K562 (cell line): ENCODE measurements around the gene CCT5. TPM values are rescaled to one million over a fixed set of nuclear protein-coding genes. Genes with fewer than 3 reads are reported as not detected.
A peak's percentile ranks its signal among the peaks of the same experiment; 100 is the strongest.

Experiments used
- CBX3 ChIP-seq, 2 experiments: IDR thresholded peaks; 1 replicate in 1 of 2; 2 replicates in 1 of 2; pipeline ENCODE4 v1.6.1; 2012; ENCODE audit warnings: inconsistent platforms in 2 of 2, low read length in 2 of 2, borderline replicate concordance in 1 of 2, control low read depth in 1 of 2
- HNRNPLL ChIP-seq: fragments of 200-400 bp; formaldehyde crosslinking; IDR thresholded peaks from 2 replicates; pipeline ENCODE4 v1.6.1; 2017; ENCODE audit warnings: low read length, low read depth, mild to moderate bottlenecking; ENCODE audit not compliant: poor library complexity, severe bottlenecking
- NFRKB ChIP-seq: fragments of 450-650 bp; IDR thresholded peaks from 2 replicates; pipeline ENCODE4 v1.6.1; 2016; ENCODE audit warnings: low read depth
- PHF20 ChIP-seq: fragments of 450-650 bp; IDR thresholded peaks from 2 replicates; pipeline ENCODE4 v1.6.1; 2018; ENCODE audit not compliant: partially characterized antibody
- POLR2A ChIP-seq: fragments of 450-650 bp; conservative IDR thresholded peaks from 2 replicates; pipeline ENCODE4 v1.6.1; 2016
- REST ChIP-seq, 2 experiments: fragments of 450-650 bp; formaldehyde crosslinking in 1 of 2; IDR thresholded peaks; 2 replicates each; pipeline versions ENCODE4 v1.4.0 to v1.6.1; 2014 to 2020; ENCODE audit warnings: mild to moderate bottlenecking in 2 of 2, borderline replicate concordance in 1 of 2, low read depth in 1 of 2
- ZBTB9 ChIP-seq: fragments of 450-650 bp; formaldehyde crosslinking; IDR thresholded peaks from 2 replicates; pipeline ENCODE4 v1.4.0; 2020; ENCODE audit warnings: mild to moderate bottlenecking, moderate library complexity
- polyA plus RNA-seq, 8 experiments: library from polyadenylated mRNA; depleted of rRNA in 4 of 8; stranded (reverse) in 5 of 8; unstranded in 3 of 8; fragments of >200 nt; fragmentation: Nextera tagmentation in 2 of 8; fragmentation: Illumina TruSeq in 1 of 8; extraction: Ambion mirVana in 2 of 8; extraction: Trizol in 1 of 8; gene quantifications; 2 replicates each; pipeline versions ENCODE4 v1.2.1 to v1.2.3, GENCODE V29; 2011 to 2014; ENCODE audit warnings: inconsistent platforms in 1 of 8, missing spikeins in 1 of 8
- total RNA-seq, 7 experiments: library from RNA; depleted of rRNA in 6 of 7; stranded (reverse); fragments of >200 nt in 6 of 7; fragmentation: Illumina TruSeq in 2 of 7; extraction: Trizol in 2 of 7; gene quantifications; 2 replicates each; pipeline versions ENCODE4 v1.2.1 to v1.2.3, GENCODE V29; 2011 to 2021; ENCODE audit warnings: low replicate concordance in 1 of 7
- TF ChIP-seq, protein P1 (sequence below): sonication (generic); formaldehyde crosslinking; IDR thresholded peaks from 2 replicates; pipeline ENCODE4 v1.8.1; 2022; ENCODE audit warnings: missing genetic modification reagents
- TF ChIP-seq, protein P2 (sequence below), 2 experiments: fragments of 150-350 bp in 1 of 2; IDR thresholded peaks; 2 replicates each; pipeline ENCODE4 v1.6.1; 2012 to 2016; ENCODE audit warnings: low read depth in 2 of 2, low read length in 2 of 2, mild to moderate bottlenecking in 1 of 2, moderate library complexity in 1 of 2

Gene CCT5
- total and polyA plus RNA-seq, 9 of the 15 experiments (the other 6 are each of a cell fraction or from before 2014, with no cell fraction given): 782 to 1,606 (median 1,153) TPM

DNA sequence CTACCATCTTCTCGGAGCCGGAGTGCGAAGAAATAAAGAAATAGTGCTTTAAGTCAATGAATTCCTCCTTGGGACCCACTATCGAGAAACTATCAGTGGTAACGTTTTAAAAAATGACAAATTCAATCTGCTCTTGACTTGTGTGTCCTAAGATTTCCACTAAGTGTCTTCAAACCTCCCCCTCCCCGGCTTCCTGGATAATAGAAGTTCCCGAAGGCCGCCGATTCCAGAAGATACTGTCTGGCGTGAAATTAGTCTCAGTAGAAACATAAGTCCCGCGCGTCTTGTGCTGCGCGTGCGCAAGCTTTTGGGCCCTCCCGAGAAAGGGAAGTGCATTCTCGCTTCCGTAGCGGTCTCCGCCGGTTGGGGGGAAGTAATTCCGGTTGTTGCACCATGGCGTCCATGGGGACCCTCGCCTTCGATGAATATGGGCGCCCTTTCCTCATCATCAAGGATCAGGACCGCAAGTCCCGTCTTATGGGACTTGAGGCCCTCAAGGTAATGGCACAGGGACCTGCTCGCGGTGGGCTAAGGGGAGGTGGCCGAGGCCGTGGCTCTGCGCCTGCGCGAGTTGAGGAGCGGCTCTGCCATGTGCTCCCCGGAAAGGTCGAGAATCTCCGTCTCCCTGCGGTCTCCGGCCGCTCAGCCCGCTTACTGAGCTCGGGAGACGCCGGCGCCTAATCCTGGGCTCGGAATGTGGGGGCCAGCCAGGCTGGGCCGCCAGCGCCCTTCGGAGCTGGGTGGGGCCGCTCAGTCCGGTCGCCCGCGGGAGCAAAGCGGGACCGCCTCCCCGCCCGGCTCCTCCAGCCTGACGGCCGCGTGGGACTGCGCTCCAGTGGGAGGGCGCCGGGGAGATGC is at the start of gene CCT5 (continued):
- TF ChIP-seq REST (IDR thresholded peaks at IDR 0.05; ENCODE audit: borderline replicate concordance) (peak; percentile 82), REST (CRISPR knock-in tag; IDR thresholded peaks at IDR 0.05; ENCODE audit: low read depth) (peak; percentile 64; the same call in 1 of the 2 replicates), POLR2A (peak; percentile 99), CBX3 (IDR thresholded peaks at IDR 0.05; ENCODE audit: borderline replicate concordance in 1 of 2, low read length in 2 of 2) (no peak), HNRNPLL (peak; percentile 62), NFRKB (peak; percentile 88), PHF20 (peak; percentile 36), ZBTB9 (peak; percentile 82)
- TF ChIP-seq, protein P1, sequence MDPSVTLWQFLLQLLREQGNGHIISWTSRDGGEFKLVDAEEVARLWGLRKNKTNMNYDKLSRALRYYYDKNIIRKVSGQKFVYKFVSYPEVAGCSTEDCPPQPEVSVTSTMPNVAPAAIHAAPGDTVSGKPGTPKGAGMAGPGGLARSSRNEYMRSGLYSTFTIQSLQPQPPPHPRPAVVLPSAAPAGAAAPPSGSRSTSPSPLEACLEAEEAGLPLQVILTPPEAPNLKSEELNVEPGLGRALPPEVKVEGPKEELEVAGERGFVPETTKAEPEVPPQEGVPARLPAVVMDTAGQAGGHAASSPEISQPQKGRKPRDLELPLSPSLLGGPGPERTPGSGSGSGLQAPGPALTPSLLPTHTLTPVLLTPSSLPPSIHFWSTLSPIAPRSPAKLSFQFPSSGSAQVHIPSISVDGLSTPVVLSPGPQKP (CRISPR knock-in tag): no peak
- TF ChIP-seq, protein P2, sequence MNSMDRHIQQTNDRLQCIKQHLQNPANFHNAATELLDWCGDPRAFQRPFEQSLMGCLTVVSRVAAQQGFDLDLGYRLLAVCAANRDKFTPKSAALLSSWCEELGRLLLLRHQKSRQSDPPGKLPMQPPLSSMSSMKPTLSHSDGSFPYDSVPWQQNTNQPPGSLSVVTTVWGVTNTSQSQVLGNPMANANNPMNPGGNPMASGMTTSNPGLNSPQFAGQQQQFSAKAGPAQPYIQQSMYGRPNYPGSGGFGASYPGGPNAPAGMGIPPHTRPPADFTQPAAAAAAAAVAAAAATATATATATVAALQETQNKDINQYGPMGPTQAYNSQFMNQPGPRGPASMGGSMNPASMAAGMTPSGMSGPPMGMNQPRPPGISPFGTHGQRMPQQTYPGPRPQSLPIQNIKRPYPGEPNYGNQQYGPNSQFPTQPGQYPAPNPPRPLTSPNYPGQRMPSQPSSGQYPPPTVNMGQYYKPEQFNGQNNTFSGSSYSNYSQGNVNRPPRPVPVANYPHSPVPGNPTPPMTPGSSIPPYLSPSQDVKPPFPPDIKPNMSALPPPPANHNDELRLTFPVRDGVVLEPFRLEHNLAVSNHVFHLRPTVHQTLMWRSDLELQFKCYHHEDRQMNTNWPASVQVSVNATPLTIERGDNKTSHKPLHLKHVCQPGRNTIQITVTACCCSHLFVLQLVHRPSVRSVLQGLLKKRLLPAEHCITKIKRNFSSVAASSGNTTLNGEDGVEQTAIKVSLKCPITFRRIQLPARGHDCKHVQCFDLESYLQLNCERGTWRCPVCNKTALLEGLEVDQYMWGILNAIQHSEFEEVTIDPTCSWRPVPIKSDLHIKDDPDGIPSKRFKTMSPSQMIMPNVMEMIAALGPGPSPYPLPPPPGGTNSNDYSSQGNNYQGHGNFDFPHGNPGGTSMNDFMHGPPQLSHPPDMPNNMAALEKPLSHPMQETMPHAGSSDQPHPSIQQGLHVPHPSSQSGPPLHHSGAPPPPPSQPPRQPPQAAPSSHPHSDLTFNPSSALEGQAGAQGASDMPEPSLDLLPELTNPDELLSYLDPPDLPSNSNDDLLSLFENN (IDR thresholded peaks at IDR 0.05; ENCODE audit: low read depth in 2 of 2, low read length in 2 of 2): peak in 1 of 2 experiments; percentile 60; a peak in 1 of 4 replicates
